GM18526 (cell line): ENCODE results near the gene COQ6.

Experiments
- POLR2A ChIP-seq: IDR thresholded peaks from 3 replicates; pipeline ENCODE4 v1.6.1; 2011; ENCODE audit not compliant: insufficient read length; ENCODE audit errors: extremely low read depth

Gene COQ6

DNA sequence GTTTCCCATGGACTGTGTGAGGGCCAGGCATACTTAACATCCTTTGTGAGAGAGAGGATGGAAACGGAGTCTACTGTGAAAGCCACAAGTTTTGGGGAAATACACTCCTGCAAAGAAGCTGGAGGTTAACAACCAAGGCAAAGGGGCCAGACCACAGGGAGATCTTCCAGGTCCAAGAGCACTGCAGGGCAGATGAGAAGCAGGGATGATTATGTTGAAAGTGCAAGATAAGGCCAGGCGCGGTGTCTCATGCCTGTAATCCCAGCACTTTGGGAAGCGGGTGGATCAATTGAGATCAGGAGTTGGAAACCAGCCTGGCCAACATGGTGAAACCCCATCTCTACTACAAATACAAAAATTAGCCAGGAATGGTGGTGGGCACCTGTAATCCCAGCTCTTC lies 15.1 kb downstream of the COQ6 start:
- no peak for TF ChIP-seq POLR2A

DNA sequence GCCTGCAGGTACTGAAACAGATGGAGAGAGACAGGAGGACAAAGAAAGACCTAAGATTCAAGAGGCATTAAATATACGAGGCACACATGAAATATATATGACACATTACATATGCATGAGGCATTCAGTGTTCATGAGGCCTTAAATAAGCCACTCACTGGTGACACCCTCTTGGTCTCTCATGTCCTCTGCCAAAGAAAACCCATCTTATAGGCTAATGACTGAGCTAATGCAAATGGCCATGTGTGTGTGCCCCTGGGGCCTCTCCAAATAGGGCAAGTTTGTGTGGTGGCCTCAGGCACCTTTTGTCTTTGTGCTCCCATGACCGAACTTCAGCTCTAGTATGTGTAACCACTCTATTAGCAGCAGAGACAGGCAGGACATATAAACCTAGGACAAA lies 18.8 kb downstream of the COQ6 start:
- no peak for TF ChIP-seq POLR2A

DNA sequence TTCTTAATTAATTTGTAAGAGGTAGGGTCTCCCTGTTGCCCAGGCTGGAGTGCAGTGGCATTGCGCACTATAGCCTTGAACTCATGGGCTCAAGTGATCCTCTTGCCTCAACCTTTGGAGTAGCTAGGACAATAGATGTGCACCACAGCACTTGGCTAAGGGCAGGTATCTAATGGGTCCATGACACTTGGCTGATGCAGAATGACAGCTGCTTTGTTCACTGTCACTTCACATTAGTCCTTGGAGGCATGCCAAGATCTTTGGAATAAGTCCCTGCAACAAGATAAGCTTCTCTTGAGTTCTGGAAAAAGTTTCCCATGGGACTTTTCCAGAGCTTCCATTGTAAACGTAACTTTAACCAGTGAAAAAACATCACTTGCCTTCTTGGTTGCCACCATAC lies 23.4 kb downstream of the COQ6 start:
- TF ChIP-seq POLR2A, result no peak

DNA sequence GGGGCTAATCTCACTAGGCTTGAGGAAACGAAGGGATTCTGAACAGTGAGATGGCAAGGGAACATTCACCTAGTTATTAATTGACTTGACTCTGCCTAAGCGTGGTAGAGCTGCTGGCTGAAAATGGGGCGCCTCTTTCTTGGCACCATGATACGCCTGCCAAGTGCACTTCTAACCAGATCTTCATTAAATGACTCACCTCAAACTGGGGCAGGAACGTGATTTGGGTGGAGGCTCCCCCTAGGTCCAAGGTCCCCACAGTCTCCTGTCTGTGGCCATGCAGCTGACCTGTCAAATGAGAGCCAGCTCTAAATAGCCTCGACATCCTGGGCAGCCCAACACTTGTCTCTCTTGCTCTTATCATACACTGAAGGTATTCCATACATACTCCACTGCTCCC lies 26.0 kb downstream of the COQ6 start:
- TF ChIP-seq POLR2A, result no peak

DNA sequence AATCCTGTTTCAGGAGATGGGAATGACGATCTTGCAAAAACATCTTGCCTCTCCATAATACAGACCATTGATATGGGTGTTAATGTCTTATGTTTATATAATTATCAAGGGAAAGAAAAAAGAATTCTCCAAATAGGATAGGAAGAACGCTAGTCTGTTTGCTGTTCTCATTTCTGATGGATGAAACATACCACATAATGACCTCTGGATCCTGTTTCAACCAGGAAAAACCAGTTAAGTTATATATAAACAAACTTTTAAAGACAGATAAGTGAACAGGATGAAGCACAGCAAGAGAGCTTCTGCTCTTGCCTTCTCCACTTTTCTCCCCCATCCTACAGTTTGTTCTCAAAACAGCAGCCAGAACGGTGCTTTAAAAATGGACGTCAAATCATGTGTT lies 27.8 kb downstream of the COQ6 start:
- TF ChIP-seq POLR2A, result no peak

DNA sequence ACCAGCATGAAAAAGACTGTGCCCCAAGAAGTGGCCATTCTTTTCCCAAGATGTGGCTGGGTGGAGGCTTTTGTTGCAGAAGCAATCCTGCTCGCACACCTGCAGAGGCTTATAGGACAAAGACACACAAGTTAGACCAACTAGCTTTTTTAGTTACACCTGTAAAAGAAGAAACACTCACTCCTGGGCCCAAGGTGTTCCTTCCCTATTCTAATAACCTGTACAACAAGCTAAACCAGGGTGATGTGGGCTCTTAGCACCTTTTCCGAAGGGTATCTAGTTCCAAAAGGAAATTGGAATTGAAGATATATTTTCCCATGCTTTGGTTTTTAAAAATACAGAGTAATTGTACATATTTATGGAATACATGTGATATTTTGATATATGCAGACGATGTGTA lies 38.0 kb downstream of the COQ6 start:
- TF ChIP-seq POLR2A, result no peak

DNA sequence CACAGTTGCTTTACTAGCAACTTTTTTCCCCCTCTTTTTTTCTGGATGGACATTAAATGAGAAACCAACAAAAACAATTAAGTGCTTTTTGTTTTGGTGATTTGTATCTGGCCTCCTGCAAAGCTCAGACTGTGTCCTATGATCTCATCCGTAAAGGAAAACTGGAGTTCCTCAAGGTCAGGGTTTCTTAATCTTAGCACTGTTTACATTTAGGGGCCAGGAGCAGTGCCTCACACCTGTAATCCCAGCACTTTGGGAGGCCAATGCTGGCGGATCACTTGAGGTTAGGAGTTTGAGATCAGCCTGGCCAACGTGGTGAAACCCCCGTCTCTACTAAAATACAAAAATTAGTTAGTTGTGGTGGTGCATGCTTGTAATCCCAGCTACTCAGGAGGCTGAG lies 41.0 kb downstream of the COQ6 start:
- TF ChIP-seq POLR2A, result no peak

DNA sequence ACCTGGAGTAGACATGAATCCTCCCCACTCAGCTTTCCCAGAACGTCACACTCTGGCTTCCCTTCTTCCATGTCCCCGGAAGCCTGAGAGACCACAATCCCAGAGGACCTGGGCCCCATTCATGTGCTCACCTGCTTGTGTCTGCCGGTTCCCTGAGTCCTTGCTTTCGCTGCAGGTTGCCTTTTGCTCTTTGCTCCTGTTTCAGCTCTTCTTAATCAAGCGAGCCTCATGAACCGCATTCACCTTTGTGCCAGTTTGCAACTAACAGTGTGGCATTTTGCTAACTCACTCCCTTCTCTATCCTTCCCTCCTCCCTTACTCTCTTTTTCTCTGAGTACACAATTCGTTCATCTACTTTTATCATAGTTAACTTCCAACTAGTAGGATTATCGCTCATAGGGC lies 45.9 kb downstream of the COQ6 start:
- TF ChIP-seq POLR2A, result no peak

DNA sequence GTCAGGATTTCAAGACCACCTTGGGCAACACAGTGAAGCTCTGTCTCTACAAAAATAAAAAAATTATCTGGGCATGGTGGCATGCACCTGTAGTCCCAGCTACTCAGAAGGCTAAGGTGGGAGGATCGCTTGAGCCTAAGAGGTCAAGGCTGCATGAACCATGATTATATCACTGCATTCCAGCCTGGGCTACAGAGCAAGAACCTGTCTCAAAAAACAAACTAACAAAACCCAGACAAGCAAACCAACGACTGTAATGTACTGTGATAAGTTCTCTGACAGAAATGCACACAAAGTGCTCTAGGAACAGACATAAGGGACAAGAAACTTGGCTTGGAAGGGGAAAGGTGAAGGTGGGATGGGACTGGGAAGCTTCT lies 46.6 kb downstream of the COQ6 start:
- no peak for TF ChIP-seq POLR2A

DNA sequence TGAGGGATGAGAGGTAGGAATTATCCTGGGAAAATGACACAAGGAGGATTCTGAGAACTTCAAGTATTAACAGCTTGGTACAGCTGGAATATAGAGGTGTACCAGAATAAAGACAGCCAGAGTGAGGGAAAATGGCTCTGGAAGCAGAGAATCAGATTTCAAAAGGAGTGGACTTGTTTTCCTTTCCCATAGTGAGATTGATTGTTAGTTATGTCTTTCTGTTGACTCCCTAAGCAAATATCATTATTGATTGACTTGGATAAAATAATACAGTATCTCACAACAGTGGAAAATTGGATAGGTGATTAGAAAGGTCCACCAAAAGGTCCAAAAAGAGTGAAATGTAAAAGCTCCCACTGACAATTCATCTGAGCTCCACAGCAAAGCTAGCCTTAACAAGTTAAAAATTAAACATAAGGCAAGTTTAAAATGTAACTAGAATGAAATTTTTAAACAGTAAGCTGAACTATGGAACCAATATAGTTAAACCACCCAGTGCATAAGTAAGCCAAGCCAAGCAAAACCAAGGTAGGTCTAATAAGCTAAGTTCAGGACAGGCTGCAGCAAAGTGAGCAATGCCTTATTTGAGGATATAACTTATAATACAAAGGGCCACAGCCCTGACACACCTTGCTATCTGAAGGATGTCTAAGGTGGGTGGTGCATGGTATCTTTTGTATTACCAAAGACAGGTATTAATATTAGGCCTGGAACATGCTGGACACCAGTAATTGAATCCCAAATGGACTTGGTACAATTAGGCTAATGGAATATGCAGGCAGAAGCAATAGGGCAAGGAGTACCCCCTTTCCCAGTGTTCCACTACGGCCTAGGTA lies 47.2 kb downstream of the COQ6 start:
- no peak for TF ChIP-seq POLR2A

DNA sequence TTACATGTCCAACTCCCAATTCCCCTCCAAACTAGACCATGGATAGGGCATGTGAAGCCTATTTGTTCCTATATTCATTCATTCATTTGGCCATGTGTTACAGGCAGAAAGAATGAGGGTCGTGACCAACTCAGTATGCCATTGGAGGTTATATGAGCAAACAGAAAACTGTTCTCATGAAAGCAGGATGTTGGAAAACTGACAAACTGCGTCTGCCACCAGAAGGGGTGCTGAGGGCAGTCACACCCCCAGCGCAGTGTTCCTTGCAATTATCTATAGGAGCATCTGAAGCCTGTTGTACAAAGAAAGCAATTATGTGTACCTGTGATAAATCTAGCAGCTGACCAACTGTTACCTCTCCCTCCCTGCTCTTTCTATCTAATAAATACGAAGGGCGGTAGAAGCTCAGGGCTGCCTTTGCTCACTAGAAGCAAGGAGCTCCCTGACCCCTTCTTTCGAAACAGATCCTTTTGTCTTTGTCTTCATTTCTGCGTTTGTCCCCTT lies 47.9 kb downstream of the COQ6 start:
- TF ChIP-seq POLR2A, result no peak

DNA sequence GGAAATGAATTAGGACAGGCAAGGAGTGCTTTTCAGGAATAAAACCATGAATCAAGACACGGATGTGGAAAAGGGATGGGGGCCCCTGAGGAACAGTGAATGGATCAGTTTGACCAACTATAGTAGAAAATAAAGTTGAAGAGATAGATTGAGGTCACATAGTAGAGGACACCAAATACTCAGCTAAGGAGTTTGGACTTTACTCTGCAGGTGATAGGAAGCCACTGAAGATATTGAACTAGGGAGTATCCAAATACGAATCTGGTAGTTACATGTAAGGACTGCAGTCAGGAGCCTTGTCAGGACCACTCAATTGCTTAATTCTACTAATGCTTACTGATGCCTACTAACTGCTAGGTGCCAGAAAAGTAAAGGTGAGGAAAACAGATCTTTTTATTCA lies 48.6 kb downstream of the COQ6 start:
- TF ChIP-seq POLR2A, result no peak

DNA sequence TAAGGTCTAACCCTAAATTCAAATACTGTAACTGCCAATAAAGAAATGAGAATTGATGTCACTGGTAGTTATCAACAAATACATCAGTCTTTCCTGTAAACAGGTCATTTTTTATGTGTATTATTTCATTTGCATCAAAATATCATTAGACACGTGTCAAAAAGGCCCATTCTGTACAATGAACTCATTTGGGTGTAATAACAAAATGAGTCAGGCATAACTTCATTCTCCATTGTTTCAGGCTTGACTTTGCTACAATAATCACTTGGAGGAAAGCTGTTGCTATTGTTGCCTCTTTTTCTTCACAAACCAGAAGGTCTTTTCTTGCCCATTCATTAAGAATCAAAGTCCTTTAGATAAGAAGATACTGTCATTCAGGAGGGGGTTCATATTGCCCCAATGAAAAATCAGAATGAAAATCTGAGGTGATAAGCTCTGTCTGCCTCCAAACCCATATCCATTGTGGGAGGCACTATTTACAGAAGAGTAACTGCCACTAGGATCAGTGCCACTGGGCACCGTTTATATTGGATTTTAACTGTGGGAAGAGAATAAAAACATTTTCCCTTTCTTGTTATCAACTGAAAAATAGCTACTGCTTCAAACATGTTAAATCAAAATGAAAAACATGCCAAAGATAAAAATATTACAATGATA lies 58.9 kb downstream of the COQ6 start:
- no peak for TF ChIP-seq POLR2A
